ENCODE results near the gene FAF1.

Gene FAF1

DNA sequence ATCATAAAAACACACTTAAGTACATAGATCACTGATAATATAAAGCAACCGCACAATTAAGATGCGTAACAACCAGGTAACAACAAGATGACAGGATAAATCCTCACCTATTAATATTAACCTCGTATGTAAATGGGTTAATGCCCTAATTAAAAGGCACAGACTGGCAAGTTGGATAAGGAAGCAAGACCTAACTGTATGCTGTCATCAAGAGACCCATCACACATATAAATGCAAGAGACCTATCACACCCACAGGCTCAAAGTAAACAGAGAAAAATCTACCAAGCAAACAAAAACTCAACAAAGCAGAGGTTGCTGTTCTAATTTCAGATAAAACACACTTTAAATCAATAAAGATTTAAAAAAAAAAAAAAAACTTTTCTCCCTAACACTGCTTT, 151.8 kb downstream of the FAF1 start:
- DNase-seq (ENCODE audit: low read depth), result no peak
- H3K4me3 ChIP-seq (ENCODE audit: low read length), result no peak overlapping the region
- no peak for TF ChIP-seq CTCF (conservative IDR thresholded peaks at IDR 0.05; ENCODE audit: low read length)

- DNase-seq (ENCODE audit: low read depth), result no peak
- no peak overlapping the region for H3K4me3 ChIP-seq (ENCODE audit: low read length)
- no peak for TF ChIP-seq CTCF (conservative IDR thresholded peaks at IDR 0.05; ENCODE audit: low read length)
Measured at GRCh38 chr1:50796272-50796671, 163.8 kb downstream of the FAF1 start.

DNA sequence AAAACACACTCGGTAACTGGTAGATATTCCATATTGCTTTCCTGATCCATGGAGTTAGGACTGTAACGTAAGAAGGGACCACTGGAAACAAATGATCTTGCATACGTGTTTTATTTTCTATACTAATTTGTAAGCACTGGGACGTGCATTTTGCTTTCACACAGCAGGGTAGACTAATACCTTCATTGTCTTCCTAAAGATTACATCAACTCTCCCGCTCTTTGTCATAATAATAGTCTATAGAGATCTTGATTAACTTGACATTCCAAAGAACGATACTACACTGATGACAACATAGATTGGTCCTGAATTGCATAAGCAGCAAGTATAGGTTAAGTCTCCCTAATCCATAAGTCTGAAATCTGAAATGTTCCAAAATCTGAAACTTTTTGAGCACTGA, 166.5 kb downstream of the FAF1 start:
- TF ChIP-seq CTCF (conservative IDR thresholded peaks at IDR 0.05; ENCODE audit: low read length), result no peak
- no peak for DNase-seq (ENCODE audit: low read depth)
- no peak overlapping the region for H3K4me3 ChIP-seq (ENCODE audit: low read length)

- TF ChIP-seq CTCF (conservative IDR thresholded peaks at IDR 0.05; ENCODE audit: low read length), result no peak
- no peak for DNase-seq (ENCODE audit: low read depth)
Measured at GRCh38 chr1:50787266-50787665, 172.8 kb downstream of the FAF1 start.

GRCh38 chr1:50783286-50783685, 176.8 kb downstream of the FAF1 start:
- peak overlapping the region; percentile 56 for H3K4me3 ChIP-seq (ENCODE audit: low read length)
- no peak for TF ChIP-seq CTCF (conservative IDR thresholded peaks at IDR 0.05; ENCODE audit: low read length)
- no peak for DNase-seq (ENCODE audit: low read depth)

More at GRCh38 chr1:50787266-50787665, 172.8 kb downstream of the FAF1 start:
- H3K4me3 ChIP-seq (ENCODE audit: low read length), result no peak overlapping the region

DNA sequence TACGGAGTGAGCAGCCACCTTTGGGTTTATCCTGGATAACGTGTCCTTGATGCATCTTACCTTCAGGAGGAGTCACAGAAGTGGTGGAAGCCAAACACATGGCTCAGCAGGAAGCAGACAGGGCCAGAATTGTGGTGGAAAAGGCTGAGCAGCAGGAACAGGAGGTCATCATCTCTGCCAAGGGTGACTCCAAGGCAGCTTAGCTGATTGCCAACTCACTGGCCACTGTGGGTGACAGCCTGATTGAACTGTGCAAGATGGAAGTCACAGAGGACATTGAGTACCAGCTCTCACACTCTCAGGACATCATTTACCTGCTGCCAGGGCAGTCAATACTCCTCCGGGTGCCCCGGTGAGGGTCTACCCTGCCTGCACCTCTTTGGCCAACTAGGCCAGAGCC, 179.3 kb downstream of the FAF1 start:
- H3K4me3 ChIP-seq (ENCODE audit: low read length), result no peak overlapping the region
- no peak for TF ChIP-seq CTCF (conservative IDR thresholded peaks at IDR 0.05; ENCODE audit: low read length)
- no peak for DNase-seq (ENCODE audit: low read depth)

DNA sequence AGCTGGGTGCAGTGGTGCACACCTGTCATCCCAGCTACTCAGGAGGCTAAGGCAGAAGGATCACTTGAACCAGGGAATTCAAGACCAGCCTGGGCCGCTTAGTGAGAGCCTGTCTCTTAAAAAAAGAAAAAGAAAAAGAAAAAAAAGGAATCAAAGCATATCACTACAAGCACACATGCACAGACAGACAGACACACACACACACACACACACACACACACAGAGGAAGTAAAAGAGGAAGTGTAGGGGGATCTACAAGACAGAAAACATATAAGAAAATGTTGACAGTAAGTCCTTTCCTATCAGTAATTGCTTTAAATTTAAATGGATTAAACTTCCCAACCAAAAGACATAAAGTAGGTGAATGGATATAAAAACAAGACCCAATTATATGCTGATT, 180.3 kb downstream of the FAF1 start:
- no peak for TF ChIP-seq CTCF (conservative IDR thresholded peaks at IDR 0.05; ENCODE audit: low read length)
- H3K4me3 ChIP-seq (ENCODE audit: low read length), result no peak overlapping the region
- no peak for DNase-seq (ENCODE audit: low read depth)
